ENCODE measurements around the gene PRKD2.
A peak's percentile ranks its signal among the peaks of the same experiment; 100 is the strongest.

Gene PRKD2

DNA sequence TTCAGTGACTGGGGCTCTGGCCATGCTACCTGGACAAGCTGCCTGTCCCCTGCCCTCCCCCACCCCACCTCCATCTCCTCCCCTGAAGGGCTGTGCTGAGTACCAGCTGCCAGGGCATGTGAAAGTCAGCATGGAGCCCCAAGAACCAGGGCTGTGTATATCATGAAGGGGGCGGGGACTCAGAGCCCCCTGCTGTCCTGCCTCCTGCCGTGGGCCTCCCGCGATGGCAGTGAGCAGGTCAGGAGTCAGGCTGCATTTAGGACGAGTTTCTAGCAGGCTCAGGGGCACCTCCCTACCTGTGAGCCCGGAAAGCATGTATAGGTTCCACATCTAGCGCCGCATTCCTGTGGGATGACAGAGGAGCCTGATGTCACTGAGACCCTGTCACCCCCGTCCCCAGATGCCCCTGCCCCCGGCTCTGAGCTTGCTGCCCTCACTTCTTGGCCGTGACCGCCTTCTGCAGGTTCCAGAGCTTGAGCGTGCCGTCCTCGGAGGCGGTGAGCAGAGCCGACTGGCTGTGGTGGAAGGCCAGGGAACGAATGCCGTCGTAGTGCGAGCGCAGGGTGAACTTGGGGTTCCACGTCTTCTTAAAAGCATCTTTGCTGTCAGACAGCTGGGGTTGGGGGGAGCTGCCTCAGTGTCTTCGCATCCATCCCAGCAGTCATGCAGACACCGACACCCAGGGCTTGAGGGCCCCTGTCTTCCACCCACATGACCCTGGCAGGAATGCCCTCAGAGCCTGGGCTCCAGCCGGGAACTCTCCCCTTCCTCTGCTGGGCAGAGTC is 8.3 kb upstream of the PRKD2 start:
- no peak for DNase-seq (ENCODE audit: low read depth in 3 of 3, low spot score in 1 of 3)

DNA sequence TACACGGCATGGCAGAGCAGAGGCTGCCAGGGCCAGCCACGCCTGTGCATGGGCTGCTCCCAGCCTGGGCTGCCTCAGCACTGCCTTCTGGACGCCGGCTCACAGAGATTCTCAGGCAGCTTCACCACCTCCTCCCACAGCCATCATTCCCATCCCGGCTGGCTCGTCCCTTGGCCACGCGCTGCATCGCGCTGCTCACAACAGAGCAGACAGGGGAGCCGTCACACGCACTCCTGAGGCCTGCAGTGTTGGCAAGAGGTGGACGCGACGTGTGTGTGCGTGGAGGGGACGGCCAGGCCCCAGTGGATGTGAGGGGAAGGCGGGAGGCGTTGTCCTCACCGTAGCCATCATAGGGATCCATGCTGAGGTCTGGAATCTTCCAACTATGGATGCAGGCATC is 7.6 kb upstream of the PRKD2 start:
- no peak for DNase-seq (ENCODE audit: low read depth in 3 of 3, low spot score in 1 of 3)

DNA sequence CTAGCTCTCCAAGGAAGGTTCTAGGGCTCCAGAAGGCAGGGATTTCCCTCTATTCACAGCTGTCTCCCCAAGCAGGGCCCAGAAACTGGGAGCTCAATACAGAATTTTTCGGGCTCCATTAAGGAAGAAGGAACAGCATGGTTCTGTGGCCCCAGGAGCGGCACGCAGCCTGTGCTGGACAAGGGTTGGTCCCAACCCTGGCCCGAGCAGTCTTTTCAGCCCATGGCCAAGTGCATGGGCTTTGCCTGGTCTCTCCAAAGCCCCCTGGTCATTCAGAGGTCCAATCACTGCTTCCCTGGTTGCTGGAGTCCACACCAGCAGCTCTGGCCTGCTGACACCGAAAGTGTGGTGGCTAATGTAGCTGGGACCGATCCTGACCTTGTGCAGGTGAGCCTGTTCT is 6.6 kb upstream of the PRKD2 start:
- no peak for DNase-seq (ENCODE audit: low read depth in 3 of 3, low spot score in 1 of 3)

DNA sequence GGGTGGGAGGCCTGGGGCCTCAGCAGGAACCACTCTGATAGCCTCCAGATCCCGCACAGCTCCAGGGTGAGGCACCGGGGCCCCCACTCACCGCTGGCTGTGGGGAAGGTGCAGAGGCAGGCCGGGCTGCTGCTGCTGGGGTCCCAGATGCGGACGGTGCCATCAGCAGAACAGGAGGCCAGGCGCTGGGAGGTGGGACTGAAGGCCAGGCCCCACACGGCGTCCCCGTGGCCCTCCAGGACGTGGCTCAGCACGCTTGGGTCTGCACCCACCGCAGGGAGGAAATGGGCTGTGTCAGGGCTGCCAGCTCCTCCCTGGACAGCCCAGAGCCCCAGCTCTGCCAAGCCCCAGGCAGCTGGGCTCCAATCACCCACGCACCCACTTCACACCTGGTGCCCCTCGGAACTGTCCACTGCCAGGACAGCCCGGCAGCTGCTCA is 6.1 kb upstream of the PRKD2 start:
- no peak for DNase-seq (ENCODE audit: low read depth in 3 of 3, low spot score in 1 of 3)

DNA sequence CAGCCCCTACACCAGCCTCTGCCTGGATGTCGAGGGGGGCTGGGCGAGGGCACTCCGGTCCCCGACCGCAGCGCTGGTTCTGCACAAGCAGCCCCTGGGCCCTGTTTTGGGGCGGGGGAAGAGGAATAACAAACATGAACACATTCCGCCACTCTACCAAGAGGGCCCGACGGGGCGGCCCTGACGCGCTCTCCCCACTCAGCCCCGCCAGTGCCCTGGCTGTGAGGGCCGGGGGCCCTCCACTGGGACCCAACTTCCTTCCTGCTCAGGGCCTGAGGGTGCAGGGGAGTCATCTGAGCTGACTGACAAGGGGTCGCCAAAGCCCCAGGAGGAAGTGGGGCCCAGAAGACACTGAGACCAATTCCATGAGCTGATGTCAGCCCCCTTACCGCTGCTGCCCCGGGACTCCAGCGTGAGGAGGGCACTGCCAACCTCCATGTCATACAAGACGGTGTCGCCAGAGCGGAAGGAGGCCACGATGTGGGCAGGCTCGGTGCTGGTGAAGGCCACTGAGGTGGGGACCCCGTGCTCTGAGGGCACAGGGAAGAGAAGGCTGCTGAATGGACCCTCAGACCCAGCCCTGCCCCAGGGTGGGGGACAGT is 5.6 kb upstream of the PRKD2 start:
- DNase-seq (ENCODE audit: low read depth in 3 of 3, low spot score in 1 of 3): no peak

DNA sequence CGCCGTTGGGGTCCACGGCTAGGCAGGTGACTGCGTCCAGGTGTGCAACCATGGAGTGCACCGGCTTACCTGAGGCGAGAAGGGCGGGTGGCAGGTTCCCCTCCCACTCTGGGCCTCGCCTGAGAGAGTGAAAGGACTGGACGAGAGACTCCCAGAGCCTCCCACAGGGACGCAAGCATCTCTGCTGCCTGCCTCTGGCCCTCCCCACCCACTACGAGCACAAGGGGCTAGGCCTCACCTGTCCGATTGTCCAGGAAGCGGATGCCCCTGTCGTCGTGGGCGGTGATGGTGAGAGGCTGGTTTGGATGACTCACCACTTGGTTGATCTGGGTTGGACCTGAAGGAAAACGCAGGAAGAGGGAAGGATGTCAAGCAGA is 5.1 kb upstream of the PRKD2 start:
- no peak for DNase-seq (ENCODE audit: low read depth in 3 of 3, low spot score in 1 of 3)

DNA sequence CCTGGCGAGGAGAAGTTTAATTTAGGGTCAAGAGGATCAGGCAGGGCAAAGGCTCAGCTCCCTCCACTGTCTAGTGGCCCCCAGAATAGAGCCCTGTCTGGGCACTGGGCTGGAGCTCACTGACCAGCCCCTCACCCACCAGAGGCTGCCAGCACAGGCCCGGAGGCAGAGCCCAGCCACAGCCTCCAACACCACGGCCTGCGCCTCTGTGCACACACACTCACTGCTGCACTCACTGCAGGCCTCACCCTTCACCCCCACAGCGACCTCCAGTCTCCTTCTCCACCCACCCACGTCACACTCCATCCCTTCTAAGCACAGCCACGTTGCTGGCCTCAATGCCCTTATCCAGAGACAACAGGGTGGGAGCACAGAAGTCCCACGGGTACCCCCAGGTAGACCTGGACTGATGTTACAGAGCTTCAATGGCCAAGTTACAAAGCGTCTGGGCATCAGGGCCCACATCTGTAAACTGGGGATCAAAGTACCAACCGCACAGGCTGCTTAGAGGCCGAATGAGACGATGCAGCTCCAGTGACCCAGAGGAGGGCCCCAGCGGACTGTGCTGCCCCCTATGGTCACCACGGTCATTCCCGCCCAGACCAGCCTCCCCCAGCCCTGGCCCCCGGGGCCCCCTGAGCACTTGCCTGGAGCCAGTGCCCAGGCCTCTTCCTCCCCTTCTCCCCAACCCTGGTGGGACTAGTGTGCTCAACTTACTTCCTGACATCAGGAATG is 4.5 kb upstream of the PRKD2 start:
- DNase-seq (ENCODE audit: low read depth in 3 of 3, low spot score in 1 of 3): no peak

DNA sequence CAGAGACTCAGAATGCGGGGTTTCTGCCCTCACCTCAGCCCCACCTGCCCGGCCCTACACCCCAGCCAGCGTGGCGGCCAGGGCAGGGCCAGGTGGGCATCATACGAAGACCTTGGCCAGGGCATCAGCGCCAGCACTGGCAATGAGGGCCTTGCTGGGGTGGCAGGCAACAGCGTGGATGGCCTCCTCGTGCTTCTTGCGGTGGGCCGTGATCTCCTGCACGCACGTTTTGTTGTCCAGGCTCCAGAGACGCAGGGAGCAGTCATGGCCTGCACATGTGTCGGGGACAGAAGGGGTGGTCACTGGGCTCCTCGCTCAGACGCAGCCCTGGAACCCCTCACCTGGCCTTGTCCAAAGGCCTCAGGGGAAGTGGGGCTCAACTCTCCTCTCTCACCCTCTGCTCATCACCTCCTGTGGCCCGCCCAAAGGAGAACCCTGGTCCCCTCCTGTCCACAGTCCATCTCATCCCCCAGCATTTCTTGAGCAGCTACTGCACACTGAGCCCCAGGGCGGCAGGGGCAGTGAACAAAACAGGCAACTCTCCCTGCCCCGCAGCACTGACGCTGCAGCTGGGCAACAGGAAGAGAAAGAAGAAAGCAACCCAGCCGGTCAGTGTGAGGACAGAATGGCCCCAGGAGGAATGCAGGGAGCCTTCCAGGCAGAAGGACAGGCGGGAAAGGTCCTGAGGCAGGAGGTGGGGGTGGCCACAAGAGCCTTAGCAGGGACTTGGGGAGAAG is 3.8 kb upstream of the PRKD2 start:
- no peak for DNase-seq (ENCODE audit: low read depth in 3 of 3, low spot score in 1 of 3)

DNA sequence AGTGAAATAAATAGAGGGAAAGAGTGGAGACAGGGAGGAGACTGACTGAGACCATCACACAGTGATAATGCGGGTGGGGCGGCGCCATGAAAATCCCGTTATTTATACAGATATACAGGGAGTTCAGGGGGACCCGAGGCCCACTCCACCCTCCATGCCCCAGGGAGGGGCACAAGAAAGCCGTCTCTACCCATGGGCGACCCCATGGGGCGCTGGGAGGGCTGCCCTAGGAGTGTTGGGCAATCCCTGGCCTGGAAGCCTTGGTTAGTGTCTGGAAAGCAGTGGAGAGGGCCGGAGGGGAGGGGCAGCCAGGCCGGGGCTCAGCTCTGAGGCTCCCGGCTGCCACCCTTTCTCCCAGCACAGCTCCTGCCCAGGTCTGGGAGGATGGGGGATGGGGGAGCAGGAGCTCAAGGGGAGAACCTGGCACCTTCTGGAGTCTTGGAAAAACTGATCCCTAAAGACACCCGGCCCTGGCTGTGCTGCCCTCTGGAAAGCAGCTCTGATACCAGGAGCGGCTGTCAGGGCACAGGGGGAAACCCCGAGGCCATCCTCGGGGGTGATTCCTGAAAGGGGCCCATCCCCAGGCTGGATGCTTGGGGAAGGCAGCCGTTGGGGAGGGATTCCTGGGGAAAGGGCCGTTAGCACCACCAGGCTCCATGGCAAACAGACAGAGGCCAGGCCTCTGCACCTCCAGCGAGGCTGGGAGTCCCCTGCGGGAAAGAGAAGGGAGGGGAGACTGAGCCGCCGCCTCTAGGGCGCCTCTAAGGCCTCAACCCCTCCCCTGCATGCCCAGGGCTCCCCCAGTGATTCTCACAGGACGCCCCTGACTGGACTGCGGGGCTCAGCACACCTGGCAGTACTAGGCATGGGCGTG is 3.0 kb upstream of the PRKD2 start:
- DNase-seq (ENCODE audit: low read depth in 3 of 3, low spot score in 1 of 3): no peak

DNA sequence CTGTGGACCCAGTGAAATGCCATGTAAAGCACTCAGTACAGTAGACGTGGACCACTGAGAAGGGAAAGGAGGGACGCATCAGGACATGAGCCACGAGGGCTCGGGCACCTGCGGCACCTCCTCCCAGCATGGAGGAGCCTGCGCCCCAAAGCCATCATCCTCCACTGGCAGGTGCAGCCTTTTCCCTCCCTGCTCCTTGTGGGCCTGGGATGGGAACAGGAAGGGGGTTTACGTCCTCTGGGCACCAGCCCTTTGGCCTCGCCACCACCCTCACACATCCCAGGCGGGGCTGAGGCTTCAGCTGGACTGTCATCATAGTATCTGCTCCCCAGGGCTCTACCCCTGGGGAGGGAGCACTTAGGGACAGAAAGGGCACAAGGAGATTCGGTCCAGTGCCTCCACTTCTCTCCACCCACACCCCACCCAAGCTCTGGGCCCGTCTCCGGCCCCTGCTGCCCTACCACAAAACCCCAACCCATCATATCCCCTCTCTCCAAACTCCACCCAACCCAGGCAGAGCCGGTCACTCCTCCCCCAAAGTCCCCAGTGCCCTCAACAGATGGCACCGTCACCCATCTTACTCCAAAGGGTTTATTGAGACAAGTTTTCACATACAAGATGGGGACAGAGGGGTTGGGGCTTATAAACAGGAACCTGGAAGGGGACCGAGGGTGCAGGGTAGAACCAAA is 2.2 kb upstream of the PRKD2 start:
- DNase-seq (ENCODE audit: low read depth in 3 of 3, low spot score in 1 of 3): no peak

DNA sequence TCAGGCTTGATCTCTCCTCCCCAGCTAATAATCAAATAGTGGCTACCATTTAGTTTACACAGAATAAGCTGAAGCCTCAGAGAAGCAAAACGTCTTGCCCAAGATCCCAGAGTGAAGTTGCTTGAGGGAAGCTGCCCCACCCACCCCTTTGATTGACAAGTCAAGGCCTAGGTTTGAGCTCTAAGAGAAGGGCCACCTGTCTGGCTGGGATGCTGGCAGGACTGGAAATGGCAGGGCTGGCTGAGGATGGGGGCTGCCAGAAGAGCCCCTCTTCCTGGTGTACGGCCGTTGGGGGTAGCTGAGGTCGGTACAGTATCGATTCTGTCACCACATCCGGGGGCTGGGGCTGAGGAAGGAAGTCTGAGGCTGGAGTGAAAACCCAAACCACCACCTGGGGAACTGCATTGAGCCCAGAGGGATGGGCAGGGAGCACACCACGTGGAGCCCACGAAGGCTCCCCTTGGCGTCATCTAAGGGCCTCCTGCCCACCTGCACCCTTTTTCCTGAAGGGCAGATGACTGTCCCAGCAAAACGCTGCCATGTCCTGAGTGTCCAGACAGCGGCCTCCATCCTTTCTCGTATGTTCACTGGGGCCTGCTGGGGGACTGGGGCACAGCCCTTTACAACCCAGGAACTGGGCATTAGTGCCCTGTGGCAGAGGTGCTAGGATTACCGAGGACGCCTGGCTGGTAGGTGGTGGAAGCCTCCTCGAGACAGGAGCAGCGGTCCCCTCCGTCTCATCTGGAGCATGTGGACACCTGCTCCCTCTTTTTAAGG is 1.4 kb upstream of the PRKD2 start:
- peak in 1 of 3 donors; percentile 23 for DNase-seq (ENCODE audit: low read depth in 3 of 3, low spot score in 1 of 3)

DNA sequence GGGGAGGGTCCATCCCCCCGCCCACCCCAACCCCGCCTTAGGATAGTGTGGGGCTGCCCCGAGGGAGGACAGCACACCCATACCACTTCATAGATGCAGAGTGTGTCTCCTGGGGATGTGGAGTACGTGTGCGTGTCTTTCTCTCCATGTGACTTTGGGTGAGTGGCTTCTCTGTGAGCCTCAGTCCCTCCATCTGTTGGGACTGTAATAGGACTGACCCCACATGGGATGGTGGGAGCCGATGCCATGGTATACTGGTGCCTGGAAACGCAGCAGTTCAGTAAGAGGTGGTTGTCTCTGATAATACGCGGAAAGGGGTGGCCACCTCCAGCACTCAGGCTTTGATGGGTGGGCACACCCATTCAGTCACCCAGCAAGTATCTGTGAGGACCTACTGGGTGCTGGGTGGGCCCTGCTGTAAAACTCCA is 816 bp upstream of the PRKD2 start:
- DNase-seq (ENCODE audit: low read depth in 3 of 3, low spot score in 1 of 3): no peak

DNA sequence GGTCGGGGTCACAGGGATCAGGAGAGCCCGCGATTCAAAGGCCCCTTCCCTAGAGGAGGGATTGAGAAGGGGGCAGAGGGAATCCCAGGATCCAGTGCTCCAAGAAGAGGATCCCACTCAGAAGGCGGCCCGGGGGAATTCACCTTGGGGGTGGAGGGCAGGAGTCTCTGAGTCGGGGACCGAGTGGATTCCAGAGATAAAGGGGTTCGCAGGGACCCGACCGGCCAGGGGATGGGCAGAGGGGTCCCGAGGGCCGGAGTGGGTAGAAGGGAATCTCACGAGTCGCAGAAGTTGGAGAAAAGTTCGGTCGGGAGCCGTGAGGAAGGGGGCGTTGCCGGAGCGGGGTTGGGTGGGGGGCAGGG is 261 bp downstream of the PRKD2 start:
- DNase-seq (ENCODE audit: low read depth in 3 of 3, low spot score in 1 of 3): no peak

DNA sequence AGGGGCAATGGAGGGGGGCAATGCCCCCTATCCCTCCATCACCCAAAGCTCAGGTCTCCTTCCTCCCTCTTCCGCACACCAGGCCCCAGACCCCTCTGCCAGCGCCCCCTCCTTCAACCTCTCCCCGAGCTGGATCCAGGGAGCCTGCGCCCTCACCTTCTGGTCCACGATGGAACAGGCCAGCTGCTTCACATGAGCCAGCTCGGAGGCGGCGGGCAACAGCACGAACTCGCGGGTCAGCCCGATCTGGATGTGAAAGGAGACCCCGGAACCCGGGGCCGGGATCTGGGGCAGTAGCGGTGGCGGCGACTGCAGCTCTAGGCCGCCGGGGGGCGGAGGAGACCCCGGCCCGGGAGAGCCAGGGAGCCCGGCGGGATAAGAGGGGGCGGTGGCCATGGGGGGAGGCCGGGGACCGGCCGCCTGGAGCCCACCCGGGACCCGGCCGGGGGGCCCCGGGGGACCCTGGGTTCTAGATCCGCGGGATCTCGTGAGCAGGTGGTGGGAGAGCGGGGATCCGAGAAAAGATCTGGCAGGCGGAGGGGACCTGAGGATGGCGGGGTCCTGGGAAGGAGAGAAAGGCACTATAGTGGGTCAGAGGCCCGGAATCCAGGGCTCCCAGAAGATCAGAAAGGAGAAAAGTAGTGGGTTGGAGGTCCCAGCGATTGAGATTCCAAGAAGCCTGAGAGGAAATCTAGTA is 791 bp downstream of the PRKD2 start:
- no peak for DNase-seq (ENCODE audit: low read depth in 3 of 3, low spot score in 1 of 3)

DNA sequence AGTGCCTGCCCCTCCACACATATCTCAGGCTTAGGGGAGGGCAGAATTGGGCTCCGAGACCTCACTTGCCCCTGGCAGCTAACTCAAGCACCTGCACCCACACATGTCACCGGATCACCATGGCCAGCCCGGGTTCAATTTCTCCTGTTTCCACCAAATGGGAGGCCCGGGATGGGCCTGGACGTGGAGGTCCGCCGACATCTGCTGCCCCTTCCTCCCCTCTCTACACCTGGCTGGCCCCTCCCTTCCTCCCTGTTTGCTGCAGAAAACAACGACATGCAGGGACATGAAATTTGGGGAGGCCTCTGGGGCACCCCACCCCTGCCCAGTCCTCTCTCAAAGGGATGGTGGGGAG is 1.3 kb downstream of the PRKD2 start:
- no peak for DNase-seq (ENCODE audit: low read depth in 3 of 3, low spot score in 1 of 3)

DNA sequence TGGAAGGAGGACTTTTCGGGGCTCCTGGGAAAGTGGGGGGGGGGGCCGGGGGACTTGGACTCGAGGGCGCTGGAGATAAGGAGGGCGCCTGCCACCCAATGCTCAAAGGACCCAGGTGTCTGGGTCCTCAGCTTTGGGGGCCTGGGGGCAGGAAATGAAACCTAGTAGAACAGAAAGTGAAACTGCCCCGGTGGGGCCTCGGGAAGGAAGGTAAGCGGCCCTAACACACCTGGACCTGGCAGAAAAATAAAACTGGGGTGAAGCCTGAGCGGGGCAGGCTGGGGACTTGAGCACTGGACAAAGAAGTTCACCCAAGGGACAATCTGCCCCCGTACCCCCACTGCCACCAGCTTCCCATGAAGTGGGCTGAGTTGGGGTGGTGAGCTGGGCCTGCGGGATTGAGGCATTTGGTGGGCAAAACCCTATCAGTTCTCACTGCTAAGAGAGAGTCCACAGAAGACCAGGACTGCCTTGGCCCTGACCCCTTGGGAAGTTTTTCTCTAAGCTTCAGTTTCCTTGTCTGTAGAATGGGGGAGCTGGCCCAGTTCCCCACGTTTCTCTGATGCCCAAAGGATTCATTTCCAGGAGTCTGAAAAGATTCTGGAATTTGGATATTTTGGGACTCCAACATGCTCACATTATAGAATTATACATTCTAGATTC is 2.3 kb downstream of the PRKD2 start:
- DNase-seq (ENCODE audit: low read depth in 3 of 3, low spot score in 1 of 3): peak in 2 of 3 donors; percentile 29 to 42

DNA sequence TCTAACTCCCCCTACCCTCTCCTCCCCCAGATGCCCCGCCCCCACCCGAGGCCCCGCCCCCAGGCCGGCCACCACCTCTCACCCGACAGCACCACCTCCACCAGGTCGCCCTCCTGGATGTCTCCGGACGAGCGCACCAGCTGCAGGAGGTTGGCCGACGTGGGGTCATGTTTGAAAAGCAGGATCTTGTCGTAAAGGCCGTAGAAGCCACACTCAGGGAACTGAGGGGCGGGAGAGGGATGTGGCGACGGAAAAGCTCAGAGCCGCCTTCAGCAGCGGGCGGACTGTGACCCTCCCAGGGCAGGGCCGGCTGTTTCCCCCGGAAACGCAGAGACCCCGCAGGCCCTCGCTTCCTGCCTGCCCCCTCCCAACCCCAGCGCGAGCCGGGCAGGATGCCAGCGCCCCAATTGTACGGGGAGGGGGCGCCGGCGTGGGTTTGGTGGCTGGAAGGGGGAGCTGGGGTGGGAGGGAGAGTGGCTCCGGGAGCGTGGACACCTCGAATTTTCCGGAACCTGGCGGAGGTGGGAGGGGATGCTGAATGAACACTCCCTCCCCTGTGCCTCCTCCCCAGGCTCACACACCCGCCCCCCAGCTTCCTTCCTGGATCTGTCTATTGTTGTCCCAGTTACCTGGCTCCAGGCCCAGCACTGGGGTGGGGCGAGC is 3.0 kb downstream of the PRKD2 start:
- DNase-seq (ENCODE audit: low read depth in 3 of 3, low spot score in 1 of 3): peak; percentile 42 to 50 (median 47)
